GM04503 (cell line): Measurements from ENCODE around the gene DIPK1B.

Source experiments
- DNase-seq: peaks from one replicate; pipeline ENCODE4 v3.0.0-alpha.2; 2012; ENCODE audit warnings: low read depth

The DIPK1B gene

DNA sequence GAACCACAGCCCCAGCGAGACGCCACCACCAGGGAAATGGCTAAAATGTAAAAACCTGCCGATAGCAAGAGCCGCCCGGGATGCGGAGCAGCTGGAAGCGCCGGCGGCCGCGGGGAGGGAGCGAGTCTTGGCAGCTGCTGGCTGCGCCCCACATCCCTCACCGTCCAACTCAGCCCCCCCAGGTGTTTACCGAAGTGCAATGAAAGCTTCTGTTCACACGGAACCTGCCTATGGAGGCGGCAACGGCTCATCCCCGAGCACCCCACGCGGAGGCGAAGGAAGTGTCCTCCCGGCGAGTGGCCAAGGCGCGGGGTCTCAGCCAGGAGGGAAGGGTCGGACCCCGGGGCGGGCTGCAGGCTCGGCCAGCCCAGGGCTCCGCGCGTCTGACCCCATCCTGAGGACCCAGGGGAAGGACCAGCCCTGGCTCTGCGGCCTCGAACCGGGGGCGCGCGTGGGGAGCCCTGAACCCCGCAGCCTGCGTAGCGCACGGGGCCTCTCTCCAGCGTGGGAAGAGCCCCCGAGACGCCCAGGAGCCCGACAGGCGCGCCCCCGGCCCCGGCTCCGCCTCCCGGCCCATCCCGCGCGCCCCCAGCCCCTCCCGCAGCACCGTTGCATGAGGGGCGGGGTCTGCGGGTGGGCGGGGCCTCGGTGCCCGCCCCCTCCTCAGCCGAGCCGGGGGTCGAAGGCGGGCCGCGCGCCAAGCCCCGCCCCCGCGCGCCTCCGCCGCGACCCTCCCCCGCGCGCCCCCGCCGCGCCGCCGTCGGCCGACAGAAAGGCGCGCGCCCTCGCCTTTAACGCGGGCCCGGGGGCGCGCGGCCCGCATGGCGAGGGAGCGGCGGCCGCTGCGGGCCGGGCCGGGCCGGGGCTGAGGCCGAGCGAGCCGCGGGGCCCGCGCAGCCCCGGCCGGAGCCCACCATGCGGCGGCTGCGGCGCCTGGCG, at the start of gene DIPK1B:
Gene DIPK1B, plus strand, starts transcription at position 822 of the 939 bp plus-strand sequence. Its CDS starts 94 bp downstream, at position 916.
- DNase-seq: no peak

DNA sequence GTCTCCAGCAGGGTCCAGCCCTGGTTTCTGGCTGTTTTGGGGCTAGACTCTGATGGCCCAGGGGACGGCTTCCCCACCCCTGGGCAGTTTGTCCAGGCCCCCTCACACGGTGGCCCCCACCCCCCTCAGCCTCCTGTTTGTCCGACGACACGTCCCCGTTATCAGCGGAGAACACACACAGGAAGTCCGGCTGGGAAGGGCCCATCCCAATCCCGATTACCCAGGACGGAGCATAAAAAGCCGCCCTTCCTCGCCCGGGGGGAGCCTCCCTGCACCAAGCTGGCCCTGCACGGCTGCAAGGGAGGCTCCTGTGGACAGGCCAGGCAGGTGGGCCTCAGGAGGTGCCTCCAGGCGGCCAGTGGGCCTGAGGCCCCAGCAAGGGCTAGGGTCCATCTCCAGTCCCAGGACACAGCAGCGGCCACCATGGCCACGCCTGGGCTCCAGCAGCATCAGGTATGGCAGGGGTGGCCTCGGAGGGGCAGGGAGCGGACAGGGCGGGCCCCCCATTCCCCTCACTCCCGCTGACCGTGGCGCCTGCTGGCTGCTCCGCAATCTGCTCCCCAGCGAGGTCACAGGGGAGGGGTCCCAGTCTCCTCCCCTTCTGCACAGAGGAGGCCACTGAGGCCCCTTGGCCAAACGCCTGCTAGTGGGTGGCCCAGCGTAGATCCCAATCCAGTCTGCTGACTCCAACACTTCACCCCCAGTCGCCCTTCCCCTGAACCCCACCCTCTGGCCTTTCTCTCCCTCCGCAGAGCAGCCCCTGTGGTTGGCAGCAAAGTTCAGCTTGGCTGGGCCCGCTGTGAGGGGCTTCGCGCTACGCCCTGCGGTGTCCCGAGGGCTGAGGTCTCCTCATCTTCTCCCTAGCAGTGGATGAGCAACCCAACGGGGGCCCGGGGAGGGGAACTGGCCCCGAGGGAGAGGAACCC, 49.5 kb upstream of the DIPK1B start, which contains the start of gene EGFL7:
Gene EGFL7, plus strand, starts transcription at position 261 of the 926 bp plus-strand sequence. CDS start 5,367 bp downstream, outside the sequence.
- DNase-seq: no peak

DNA sequence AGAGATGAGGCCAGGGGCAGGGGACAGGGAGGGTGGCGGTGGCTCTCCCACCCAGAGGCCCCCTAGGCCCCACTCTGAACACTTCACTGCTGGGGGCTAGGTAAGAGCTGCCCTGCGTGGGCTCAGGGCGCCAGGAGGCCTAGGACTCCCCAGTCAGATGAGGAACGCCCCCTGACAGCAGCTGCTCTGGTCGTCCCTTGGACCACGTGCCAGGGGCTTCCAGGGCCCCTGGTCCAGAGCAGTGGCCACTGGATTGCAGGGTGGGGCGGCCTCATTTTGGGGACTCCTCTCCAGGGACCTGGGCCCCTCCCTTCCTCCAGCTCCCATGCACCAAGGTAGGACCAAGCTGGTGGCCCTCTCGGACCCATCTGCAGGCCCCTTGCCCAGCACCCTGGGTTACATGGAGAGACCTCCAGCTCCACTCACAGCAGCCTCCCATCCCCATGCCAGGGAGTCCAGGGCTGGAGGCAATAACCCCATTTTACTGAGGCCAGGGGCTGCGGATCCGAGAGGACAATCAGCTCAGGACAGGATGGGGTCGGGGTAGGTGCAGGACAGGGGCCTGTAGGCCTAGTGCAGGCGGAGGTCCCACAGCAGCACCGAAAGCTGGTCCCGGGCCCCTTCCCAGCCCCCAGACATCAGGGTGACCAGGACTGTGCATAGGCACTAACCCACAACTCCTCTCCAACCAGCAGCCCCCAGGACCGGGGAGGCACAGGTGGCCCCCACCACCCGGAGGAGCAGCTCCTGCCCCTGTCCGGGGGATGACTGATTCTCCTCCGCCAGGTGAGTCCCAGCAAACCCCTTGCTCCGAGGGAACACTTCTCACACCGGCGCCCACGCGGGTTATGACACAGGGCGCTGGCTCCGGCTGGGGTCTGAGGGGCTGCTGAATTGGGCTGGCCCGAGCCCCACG, 48.1 kb upstream of the DIPK1B start:
- DNase-seq: no peak

DNA sequence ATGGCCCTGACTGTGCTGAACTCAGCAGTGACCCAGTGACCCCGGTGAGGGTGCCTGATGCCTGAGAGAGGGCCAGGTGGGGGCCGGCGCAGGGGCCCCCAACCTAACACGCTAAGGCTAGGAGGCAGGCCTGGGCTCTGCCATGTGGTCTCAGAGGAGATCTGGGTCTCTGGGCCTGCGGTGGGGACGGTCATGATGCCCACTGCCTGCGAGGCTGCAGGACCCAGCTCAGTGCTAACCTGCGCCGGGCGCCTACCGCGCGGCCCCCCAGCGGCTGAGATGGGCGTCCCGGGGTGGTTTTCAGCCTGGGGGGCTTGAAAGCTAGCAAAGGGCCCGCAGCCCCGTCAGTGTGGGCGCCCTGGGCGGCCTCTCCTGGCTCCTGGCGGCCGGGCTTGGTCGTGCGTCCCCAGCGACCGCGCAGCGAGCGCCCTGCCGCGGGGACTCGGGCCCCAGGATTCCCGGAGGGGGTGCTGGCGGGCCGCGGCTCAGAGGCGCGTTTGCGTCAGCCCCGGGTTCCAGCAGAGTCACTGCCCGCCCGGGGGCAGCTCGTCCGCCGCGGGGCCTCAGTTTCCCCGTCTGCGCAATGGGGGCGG, 47.2 kb upstream of the DIPK1B start:
- no peak for DNase-seq

DNA sequence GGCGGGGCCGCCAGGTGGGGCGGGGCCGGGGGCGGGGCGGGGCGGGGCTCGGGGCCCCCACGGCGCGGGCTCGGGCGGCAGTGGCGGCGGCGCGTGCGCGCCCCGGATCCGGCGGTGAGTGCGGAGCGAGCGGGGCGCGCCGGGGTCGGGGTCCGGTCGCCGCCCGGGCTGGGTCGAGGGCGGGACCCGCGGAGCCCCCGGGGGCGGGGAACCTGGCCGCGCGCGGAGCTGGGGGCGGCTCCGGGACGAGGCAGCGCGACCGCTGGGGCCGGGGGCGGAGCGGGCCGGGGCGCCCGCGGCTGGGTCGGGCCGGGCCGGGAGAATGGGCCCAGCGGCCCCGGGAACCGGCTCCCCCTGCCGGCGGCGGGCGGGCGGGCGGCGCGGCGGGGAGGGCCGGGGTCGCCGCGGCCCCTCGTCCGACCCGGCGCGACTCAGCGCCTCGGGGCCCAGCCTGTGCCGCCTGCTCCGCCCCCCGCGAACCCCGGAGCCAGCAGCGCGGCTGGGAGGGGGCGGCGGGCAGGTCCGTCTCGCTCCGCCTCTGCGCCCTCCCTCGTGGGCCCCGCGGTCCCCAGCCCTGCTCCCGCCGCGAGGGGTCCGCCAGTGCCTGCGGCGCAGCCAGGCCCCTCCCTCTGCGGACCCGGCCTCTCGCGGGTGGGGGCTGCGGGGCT, 46.5 kb upstream of the DIPK1B start:
- no peak for DNase-seq

DNA sequence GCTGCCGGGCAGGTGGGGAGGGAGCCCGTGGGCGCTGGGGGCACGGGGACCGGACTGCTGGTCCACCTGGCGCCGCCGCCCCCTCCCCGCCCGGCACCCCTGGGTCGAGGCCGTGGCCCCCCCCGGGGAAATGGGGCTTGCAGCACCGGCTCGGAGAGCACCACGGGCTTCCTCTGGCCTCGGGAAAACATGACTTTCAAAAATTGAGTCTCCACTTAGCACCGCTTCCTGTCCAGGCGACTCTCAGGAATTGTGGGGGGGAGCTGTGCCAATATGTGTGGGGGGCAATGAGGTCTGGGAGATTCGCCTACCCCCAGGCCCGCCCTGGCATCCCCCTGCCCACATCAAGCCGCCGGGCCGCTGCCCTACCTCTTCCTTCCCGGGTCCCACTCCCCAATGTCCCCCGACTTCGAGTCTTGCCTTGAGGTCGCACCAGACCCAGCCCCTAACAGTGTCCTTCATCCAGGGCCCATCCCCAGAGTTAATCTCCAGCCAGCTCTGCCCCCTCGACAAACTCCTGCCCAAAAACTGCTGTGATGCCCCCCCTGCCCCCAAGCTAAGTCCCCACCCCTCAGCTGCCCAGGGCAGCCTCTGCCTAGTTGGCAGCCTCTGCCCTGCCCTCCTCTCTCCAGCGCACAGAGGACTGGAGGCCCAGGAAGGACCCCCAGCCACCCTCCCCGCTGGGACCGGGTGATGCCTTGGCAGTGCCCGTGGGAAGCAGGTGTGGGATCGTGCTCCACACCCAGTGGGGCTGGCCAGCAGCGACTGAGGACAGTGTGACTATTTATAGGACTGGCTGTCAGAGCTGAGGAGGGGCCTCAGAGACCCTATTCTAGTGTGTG, 45.8 kb upstream of the DIPK1B start:
- DNase-seq: no peak

DNA sequence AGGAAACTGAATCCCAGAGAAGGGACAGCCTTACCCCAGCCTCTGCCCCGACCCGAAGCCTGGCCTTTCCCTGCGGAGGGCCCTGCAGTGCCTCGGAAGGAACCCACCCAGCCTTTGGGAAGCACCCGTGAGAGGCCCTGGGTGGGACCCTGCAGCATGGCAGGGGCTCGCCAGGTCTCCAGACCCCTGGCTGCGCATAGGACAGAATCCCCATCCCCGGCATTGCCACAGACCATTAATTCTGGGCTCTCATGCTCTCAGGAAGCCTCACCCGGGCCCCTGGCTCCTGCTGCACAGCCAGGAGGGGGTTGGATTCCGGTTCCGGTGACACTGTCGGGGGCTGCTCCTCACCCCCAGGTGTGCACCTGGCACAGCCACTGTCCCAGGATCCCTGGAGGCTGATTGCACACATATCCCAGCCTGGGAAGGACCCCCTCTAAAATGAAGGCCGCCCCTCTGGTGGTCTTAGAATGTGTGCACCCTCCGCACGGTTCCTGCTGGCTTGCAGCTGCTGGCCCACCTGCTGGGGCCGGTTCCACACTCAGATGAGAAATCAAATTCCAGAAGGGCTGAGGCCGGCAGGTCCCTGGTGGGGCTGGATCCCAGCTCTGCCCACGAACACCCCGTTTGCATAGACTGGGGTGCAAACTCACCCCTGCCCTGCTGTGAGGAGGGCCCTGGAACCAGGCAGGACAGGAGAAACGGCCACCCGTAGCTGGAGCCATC, 45.0 kb upstream of the DIPK1B start:
- no peak for DNase-seq

DNA sequence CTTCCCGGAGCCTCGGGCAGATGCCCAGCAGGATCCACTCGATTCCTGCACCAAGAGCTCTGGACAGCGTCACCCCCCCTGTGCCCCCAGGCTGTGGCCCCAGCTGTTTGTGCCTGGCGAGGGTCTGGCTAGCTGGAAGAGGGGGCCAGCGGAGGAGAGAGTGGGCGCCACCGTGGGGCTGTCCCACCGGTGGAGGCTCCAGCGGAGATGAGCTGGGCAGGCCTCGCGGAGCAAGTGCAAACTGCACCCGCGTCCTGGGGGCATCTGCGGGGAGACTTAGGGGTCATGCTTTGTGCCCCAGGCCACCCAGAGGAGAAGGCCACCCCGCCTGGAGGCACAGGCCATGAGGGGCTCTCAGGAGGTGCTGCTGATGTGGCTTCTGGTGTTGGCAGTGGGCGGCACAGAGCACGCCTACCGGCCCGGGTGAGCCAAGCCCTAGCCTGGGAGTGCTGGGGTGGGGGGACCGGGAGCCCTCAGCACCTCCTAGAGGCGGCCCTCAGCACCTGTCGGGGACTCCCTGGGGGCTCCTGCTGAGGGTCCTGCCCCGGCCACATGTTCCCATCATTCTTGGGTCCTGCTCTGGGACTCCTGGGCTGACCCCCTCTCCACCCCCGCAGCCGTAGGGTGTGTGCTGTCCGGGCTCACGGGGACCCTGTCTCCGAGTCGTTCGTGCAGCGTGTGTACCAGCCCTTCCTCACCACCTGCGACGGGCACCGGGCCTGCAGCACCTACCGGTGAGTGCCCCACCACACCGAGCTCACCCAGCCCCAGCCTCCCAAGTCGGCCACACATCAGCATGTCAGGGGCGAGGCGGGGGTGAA, 44.2 kb upstream of the DIPK1B start:
- DNase-seq: no peak

DNA sequence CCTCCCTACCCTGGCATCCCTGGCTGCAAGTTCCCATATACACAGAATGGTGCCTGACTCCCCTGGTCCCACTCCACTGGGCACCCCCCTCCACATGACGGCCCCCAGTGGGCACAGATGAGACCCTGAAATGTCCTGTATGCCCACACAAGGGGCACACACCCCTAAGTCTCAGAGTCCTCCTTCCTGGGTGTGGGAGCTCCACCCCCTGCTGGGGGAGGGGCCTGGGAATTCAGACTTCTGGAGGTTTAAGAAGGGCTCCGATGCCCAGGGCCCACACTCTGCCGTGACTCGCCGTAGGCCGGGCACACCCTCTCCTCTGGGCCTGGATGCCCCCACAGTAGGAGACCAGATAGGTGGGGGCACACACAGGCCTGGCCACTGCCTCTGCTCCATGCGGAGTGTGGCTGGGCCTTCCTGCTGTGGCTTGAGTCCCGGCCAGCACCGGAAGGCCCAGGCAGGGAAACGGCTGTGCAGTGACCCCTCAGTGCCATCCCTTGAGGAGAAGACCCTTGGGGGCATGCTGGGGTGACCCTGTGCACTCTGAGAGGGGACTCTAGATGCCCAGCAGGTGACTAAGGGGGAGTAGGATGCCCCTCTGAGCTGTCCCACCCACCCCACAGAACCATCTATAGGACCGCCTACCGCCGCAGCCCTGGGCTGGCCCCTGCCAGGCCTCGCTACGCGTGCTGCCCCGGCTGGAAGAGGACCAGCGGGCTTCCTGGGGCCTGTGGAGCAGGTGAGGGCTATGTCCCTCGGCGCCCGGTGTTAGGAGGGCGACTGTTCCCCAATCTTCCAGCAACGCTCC, 43.2 kb upstream of the DIPK1B start:
- no peak for DNase-seq

DNA sequence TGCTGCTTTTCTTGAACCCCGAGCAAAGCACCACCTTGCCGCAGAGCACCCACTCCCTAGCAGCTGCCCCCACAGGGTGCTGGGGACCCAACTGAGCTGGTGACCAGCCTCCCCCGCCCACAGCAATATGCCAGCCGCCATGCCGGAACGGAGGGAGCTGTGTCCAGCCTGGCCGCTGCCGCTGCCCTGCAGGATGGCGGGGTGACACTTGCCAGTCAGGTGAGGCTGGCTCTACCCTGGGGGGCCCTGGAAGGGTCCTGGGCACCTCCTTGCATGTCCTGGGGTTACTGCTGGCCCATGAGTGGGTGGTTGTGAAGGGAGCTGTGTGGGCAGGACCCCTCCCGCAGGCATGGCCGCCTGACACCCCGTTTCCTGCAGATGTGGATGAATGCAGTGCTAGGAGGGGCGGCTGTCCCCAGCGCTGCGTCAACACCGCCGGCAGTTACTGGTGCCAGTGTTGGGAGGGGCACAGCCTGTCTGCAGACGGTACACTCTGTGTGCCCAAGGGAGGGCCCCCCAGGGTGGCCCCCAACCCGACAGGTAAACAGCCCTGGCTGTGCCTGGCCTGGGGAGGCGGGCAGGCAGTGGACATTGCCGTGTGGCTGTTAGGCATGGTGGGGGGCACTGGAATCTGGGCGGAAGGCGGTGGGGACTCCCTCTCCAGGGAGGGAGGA, 42.4 kb upstream of the DIPK1B start:
- no peak for DNase-seq

DNA sequence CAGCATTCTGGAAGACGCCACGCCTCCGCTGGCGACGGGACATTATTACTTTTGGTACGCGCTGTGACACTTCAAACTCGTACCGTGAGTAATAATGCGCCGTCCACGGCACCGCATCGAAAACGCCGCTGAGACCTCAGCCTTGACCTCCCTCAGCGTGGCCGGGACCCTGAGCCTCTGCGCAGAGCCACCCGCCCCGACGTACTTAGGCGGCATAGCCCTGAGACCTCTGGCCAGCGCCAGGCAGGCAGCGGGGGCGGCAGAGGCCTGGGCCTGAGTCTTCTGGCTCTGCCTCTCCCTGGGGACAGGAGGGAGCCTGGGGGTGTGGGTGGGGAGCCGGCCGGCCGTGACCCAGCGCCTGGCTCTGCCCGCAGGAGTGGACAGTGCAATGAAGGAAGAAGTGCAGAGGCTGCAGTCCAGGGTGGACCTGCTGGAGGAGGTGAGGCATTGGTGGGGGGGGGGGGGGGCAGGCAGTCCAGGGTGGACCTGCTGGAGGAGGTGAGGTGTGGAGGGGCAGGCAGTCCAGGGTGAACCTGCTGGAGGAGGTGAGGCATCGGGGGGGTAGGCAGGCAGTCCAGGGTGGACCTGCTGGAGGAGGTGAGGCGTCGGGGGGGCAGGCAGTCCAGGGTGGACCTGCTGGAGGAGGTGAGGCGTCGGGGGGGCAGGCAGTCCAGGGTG, 41.7 kb upstream of the DIPK1B start:
- no peak for DNase-seq

DNA sequence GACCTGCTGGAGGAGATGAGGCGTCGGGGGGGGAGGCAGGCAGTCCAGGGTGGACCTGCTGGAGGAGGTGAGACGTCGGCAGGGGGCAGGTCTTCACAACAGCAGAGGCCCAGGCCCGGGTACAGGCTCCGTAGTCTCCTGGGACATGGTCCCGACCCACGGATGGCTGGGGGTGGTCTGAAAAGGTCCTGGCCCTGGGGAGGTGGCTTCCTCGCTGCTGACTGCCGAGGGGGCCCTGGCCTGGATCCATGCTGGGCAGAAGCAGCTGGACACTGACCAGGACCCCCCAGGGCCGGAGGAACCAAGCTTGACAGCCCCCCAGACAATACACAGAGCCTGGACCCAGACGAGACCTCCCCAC, 41.1 kb upstream of the DIPK1B start:
- DNase-seq: no peak

DNA sequence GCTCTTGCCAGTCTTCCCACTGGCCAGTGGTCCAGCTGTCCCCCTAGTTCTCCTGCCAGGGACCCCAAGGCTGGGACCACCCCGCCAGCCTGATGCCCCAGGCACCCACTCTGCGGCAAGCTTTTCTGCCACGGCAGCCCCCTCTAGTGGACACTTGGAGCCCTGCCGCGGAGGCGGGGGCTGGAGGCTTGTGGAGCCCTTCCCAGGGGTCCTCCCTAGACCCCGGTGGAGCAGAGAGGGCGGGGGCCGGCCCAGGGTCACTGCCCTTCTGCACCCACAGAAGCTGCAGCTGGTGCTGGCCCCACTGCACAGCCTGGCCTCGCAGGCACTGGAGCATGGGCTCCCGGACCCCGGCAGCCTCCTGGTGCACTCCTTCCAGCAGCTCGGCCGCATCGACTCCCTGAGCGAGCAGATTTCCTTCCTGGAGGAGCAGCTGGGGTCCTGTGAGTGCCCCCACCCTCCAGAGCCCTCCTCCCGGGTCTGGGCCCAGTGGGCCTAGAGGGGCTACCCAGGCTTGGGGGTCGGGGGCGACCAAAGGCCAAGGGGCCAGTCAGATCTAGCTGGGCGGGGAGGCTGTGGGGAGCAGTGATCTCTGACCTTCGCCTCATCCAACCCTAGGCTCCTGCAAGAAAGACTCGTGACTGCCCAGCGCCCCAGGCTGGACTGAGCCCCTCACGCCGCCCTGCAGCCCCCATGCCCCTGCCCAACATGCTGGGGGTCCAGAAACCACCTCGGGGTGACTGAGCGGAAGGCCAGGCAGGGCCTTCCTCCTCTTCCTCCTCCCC, 40.5 kb upstream of the DIPK1B start:
- DNase-seq: no peak

DNA sequence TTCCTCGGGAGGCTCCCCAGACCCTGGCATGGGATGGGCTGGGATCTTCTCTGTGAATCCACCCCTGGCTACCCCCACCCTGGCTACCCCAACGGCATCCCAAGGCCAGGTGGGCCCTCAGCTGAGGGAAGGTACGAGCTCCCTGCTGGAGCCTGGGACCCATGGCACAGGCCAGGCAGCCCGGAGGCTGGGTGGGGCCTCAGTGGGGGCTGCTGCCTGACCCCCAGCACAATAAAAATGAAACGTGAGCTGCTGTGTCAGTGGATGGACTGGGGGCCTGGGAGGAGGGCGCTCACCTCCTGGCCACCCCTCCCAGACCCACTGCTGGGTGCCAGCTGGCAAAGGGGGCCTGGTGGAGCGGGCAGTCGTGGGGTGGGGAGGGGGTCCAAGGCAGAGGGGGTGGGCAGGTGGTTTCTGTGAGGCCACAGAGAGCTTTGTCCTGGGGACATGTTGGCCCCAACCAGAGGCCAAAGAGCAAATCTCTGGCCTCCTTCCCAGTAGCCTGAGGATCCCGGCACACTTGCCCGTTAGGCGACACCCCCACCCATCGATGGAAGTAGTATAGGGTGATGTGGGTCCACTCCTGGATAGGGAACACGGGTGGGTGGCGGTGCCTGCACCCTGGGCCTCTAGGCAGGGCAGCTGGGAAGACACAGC, 39.8 kb upstream of the DIPK1B start:
- DNase-seq: no peak
